ENCODE results near the gene UNC5CL. TPM values are rescaled to one million over a fixed set of nuclear protein-coding genes. Genes with fewer than 3 reads are reported as not detected.

UNC5CL gene
- total RNA-seq, 2 experiments from 2014 or later, result 1.1 TPM

GRCh38 chr6:41074692-41075436 lies 35.8 kb upstream of the UNC5CL start:
- CTCF ChIA-PET, result interaction anchor here (0.9 to 3.5 kb wide), 5 partner anchors 13 to 245 kb away, joined by 3 to 27 read pairs (median 5); no protein-coding TSS in a partner anchor
- Mint-ChIP-seq H3K36me3 (ENCODE audit: low read depth) (peaks cover 39% of the 10 kb centered on the region), H3K27ac (peak overlapping the region; percentile 93), H3K9me3 (ENCODE audit: insufficient read depth) (no peaks in the 10 kb centered on the region), H3K27me3 (ENCODE audit: low read depth) (no peaks in the 10 kb centered on the region), H3K4me3 (peak overlapping the region; percentile 90), H3K4me1 (ENCODE audit: low read depth) (peaks cover 49% of the 10 kb centered on the region)
- no peak for DNase-seq
- ATAC-seq, result no peak
- POLR2A ChIA-PET, result interaction anchor here (0.7 to 1.5 kb wide), 2 partner anchors 126 to 259 kb away, joined by 3 to 4 read pairs; no protein-coding TSS in a partner anchor

GRCh38 chr6:41073968-41074691 lies 35.1 kb upstream of the UNC5CL start:
- Mint-ChIP-seq H3K36me3 (ENCODE audit: low read depth) (peaks cover 39% of the 10 kb centered on the region), H3K9me3 (ENCODE audit: insufficient read depth) (no peaks in the 10 kb centered on the region), H3K27me3 (ENCODE audit: low read depth) (no peaks in the 10 kb centered on the region), H3K27ac (peak overlapping the region; percentile 93), H3K4me1 (ENCODE audit: low read depth) (peaks cover 49% of the 10 kb centered on the region), H3K4me3 (peak overlapping the region; percentile 90)
- no peak for DNase-seq
- POLR2A ChIA-PET, result interaction anchor here (0.7 kb wide), 1 partner anchor 126 kb away, joined by 3 read pairs; no protein-coding TSS in a partner anchor
- CTCF ChIA-PET, result interaction anchor here (0.9 to 3.5 kb wide), 4 partner anchors 18 to 246 kb away, joined by 3 to 27 read pairs (median 9); no protein-coding TSS in a partner anchor
- no peak for ATAC-seq

- peaks cover 33% of the 10 kb centered on the region for H3K36me3 Mint-ChIP-seq (ENCODE audit: low read depth)
- peaks cover 52% of the 10 kb centered on the region for H3K4me1 Mint-ChIP-seq (ENCODE audit: low read depth)
- DNase-seq (peak; percentile 89), ATAC-seq (peak; percentile 3)
- ChIA-PET CTCF (interaction anchor here (0.6 to 1.5 kb wide), 9 partner anchors 14 to 260 kb away, joined by 3 to 6 read pairs (median 4); partner anchors contain the start of gene TREML2), POLR2A (interaction anchor here (0.6 to 1.8 kb wide), 7 partner anchors 45 to 261 kb away, joined by 3 to 11 read pairs (median 3); partner anchors contain the start of gene TREML2)
- peak overlapping the region; percentile 98 for H3K27ac Mint-ChIP-seq
- no peaks in the 10 kb centered on the region for H3K9me3 Mint-ChIP-seq (ENCODE audit: insufficient read depth)
- peak overlapping the region; percentile 91 for H3K4me3 Mint-ChIP-seq
- H3K27me3 Mint-ChIP-seq (ENCODE audit: low read depth), result no peaks in the 10 kb centered on the region
Measured at GRCh38 chr6:41073203-41073967, 34.4 kb upstream of the UNC5CL start.

- peaks cover 55% of the 10 kb centered on the region for H3K4me1 Mint-ChIP-seq (ENCODE audit: low read depth)
- CTCF ChIA-PET, result interaction anchor here (0.6 to 1.5 kb wide), 11 partner anchors 14 to 261 kb away, joined by 3 to 6 read pairs (median 4); partner anchors contain the start of gene TREML2
- ATAC-seq, result peak; percentile 80
- no peak for DNase-seq
- POLR2A ChIA-PET, result interaction anchor here (0.6 to 1.8 kb wide), 11 partner anchors 10 to 265 kb away, joined by 3 to 11 read pairs (median 3); partner anchors contain the start of gene TREML2
- no peaks in the 10 kb centered on the region for H3K27me3 Mint-ChIP-seq (ENCODE audit: low read depth)
- H3K9me3 Mint-ChIP-seq (ENCODE audit: insufficient read depth), result no peaks in the 10 kb centered on the region
- H3K27ac Mint-ChIP-seq, result peak within 1 kb of the TSS; percentile 98
- peaks cover 35% of the 10 kb centered on the region for H3K36me3 Mint-ChIP-seq (ENCODE audit: low read depth)
- peak within 1 kb of the TSS; percentile 91 for H3K4me3 Mint-ChIP-seq
Measured at GRCh38 chr6:41072836-41073202, 33.8 kb upstream of the UNC5CL start, which contains the start of gene NFYA. Gene NFYA (plus strand): TSS chr6:41072974. CDS start chr6:41079090, 6,116 bp downstream.

- POLR2A ChIA-PET, result interaction anchor here (0.6 to 1.8 kb wide), 13 partner anchors 9 to 265 kb away, joined by 3 to 11 read pairs (median 3); partner anchors contain the start of gene TREML2
- ATAC-seq (peak; percentile 79), DNase-seq (peak; percentile 100)
- CTCF ChIA-PET, result interaction anchor here (0.6 to 4.1 kb wide), 14 partner anchors 13 to 261 kb away, joined by 3 to 36 read pairs (median 4); partner anchors contain the start of genes TREML2 and UNC5CL
- peaks cover 54% of the 10 kb centered on the region for H3K4me1 Mint-ChIP-seq (ENCODE audit: low read depth)
- no peaks in the 10 kb centered on the region for H3K27me3 Mint-ChIP-seq (ENCODE audit: low read depth)
- H3K9me3 Mint-ChIP-seq (ENCODE audit: insufficient read depth), result no peaks in the 10 kb centered on the region
- peaks cover 41% of the 10 kb centered on the region for H3K36me3 Mint-ChIP-seq (ENCODE audit: low read depth)
- peak within 1 kb of the TSS; percentile 91 for H3K4me3 Mint-ChIP-seq
- peak within 1 kb of the TSS; percentile 98 for H3K27ac Mint-ChIP-seq
Measured at GRCh38 chr6:41071923-41072835, 33.2 kb upstream of the UNC5CL start, which contains the start of gene OARD1. Gene OARD1 (minus strand): TSS chr6:41072356. CDS start chr6:41071634, 722 bp downstream.

- no peaks in the 10 kb centered on the region for H3K27me3 Mint-ChIP-seq (ENCODE audit: low read depth)
- no peak for ATAC-seq
- H3K9me3 Mint-ChIP-seq (ENCODE audit: insufficient read depth), result no peaks in the 10 kb centered on the region
- DNase-seq, result no peak
- peaks cover 59% of the 10 kb centered on the region for H3K4me1 Mint-ChIP-seq (ENCODE audit: low read depth)
- H3K4me3 Mint-ChIP-seq, result peak overlapping the region; percentile 91
- H3K27ac Mint-ChIP-seq, result peak overlapping the region; percentile 98
- ChIA-PET CTCF (interaction anchor here (0.8 to 4.7 kb wide), 6 partner anchors 8 to 249 kb away, joined by 3 to 36 read pairs (median 6); partner anchors contain the start of gene UNC5CL), POLR2A (interaction anchor here (0.6 to 1.5 kb wide), 10 partner anchors 8 to 249 kb away, joined by 3 to 6 read pairs (median 4); partner anchors contain the start of gene TREML2)
- peaks cover 48% of the 10 kb centered on the region for H3K36me3 Mint-ChIP-seq (ENCODE audit: low read depth)
Measured at GRCh38 chr6:41071501-41071922, 32.5 kb upstream of the UNC5CL start.

GRCh38 chr6:41066867-41067304 lies 27.9 kb upstream of the UNC5CL start:
- CTCF ChIA-PET, result interaction anchor here (0.9 to 4.7 kb wide), 11 partner anchors 8 to 130 kb away, joined by 3 to 29 read pairs (median 5); partner anchors contain the start of gene APOBEC2
- DNase-seq (peak; percentile 81), ATAC-seq (no peak)
- H3K27me3 Mint-ChIP-seq (ENCODE audit: low read depth), result no peaks in the 10 kb centered on the region
- POLR2A ChIA-PET, result no interaction called here
- no peak overlapping the region for H3K27ac Mint-ChIP-seq
- no peak overlapping the region for H3K4me3 Mint-ChIP-seq
- H3K9me3 Mint-ChIP-seq (ENCODE audit: insufficient read depth), result no peaks in the 10 kb centered on the region
- peaks cover 37% of the 10 kb centered on the region for H3K4me1 Mint-ChIP-seq (ENCODE audit: low read depth)
- peaks cover 49% of the 10 kb centered on the region for H3K36me3 Mint-ChIP-seq (ENCODE audit: low read depth)

GRCh38 chr6:41065550-41066026 lies 26.6 kb upstream of the UNC5CL start:
- POLR2A ChIA-PET, result no interaction called here
- CTCF ChIA-PET, result interaction anchor here (0.9 to 1.3 kb wide), 7 partner anchors 10 to 267 kb away, joined by 3 to 10 read pairs (median 4); partner anchors contain the start of gene UNC5CL
- Mint-ChIP-seq H3K9me3 (ENCODE audit: insufficient read depth) (no peaks in the 10 kb centered on the region), H3K4me3 (no peak overlapping the region), H3K27me3 (ENCODE audit: low read depth) (no peaks in the 10 kb centered on the region), H3K27ac (no peak overlapping the region), H3K4me1 (ENCODE audit: low read depth) (peaks cover 33% of the 10 kb centered on the region), H3K36me3 (ENCODE audit: low read depth) (peaks cover 54% of the 10 kb centered on the region)
- DNase-seq (no peak), ATAC-seq (no peak)

GRCh38 chr6:41064841-41065240 lies 25.8 kb upstream of the UNC5CL start:
- Mint-ChIP-seq H3K27ac (no peak overlapping the region), H3K27me3 (ENCODE audit: low read depth) (no peaks in the 10 kb centered on the region), H3K36me3 (ENCODE audit: low read depth) (peaks cover 50% of the 10 kb centered on the region), H3K4me3 (no peak overlapping the region), H3K4me1 (ENCODE audit: low read depth) (peaks cover 30% of the 10 kb centered on the region), H3K9me3 (ENCODE audit: insufficient read depth) (no peaks in the 10 kb centered on the region)
- ATAC-seq (no peak), DNase-seq (no peak)
- ChIA-PET POLR2A (no interaction called here), CTCF (interaction anchor here (0.9 to 2.4 kb wide), 2 partner anchors 25 to 116 kb away, joined by 3 to 12 read pairs; partner anchors contain the start of gene UNC5CL)
